Stomach (tissue), 9 donors: ENCODE measurements around the gene GNAO1. TPM values are rescaled to one million over a fixed set of nuclear protein-coding genes. Genes with fewer than 3 reads are reported as not detected.

ENCODE experiments used
- DNase-seq, 2 donors: peaks; one replicate each; pipeline versions ENCODE4 v3.0.0 to v3.0.0-alpha.2; 2013 to 2019
- H3K27ac ChIP-seq, 5 donors: fragments of 200-600 bp in 4 of 5; sonication (generic) in 4 of 5; one replicate each; pipeline ENCODE4 v1.5.1; 2013 to 2019; ENCODE audit warnings: mild to moderate bottlenecking in 1 of 5, moderate library complexity in 1 of 5
- H3K27me3 ChIP-seq, 3 donors: fragments of 200-600 bp; sonication (generic); one replicate each; pipeline ENCODE4 v1.5.1; 2017 to 2019; ENCODE audit warnings: mixed run types in 1 of 3
- H3K36me3 ChIP-seq, 4 donors: fragments of 200-600 bp; sonication (generic); 1 replicate in 3 of 4; 2 replicates in 1 of 4; pipeline ENCODE4 v1.5.1; 2016 to 2019
- H3K4me1 ChIP-seq, 4 donors: fragments of 200-600 bp; sonication (generic); one replicate each; pipeline ENCODE4 v1.5.1; 2016 to 2019
- H3K4me3 ChIP-seq, 4 donors: fragments of 200-600 bp; sonication (generic) in 3 of 4; one replicate each; pipeline ENCODE4 v1.5.1; 2016 to 2019; ENCODE audit warnings: mild to moderate bottlenecking in 1 of 4
- H3K9me3 ChIP-seq, 4 donors: fragments of 200-600 bp; sonication (generic); one replicate each; pipeline ENCODE4 v1.5.1; 2016 to 2019
- EP300 ChIP-seq: sonication (generic); formaldehyde crosslinking; IDR thresholded peaks from one replicate; pipeline ENCODE4 v1.6.1; 2017; ENCODE audit warnings: antibody characterized with exemption
- POLR2A ChIP-seq, 4 donors: fragments of 450-650 bp; IDR thresholded peaks; one replicate each; pipeline ENCODE4 v1.6.1; 2016; ENCODE audit warnings: antibody characterized with exemption in 4 of 4, control low read depth in 2 of 4, mild to moderate bottlenecking in 1 of 4, moderate library complexity in 1 of 4
- POLR2AphosphoS5 ChIP-seq, 3 donors: sonication (generic); formaldehyde crosslinking; IDR thresholded peaks; one replicate each; pipeline ENCODE4 v1.6.1; 2016; ENCODE audit warnings: antibody characterized with exemption in 3 of 3
- WGBS, 5 donors: extraction: QIAGEN DNeasy Blood & Tissue Kit in 3 of 5; methylation state at CpG; one replicate each; pipeline versions ENCODE4 v1.1.5 to v1.1.7; 2013 to 2018; 5-methylcytosine and 5-hydroxymethylcytosine counted together
- intact Hi-C: fragments of 100-400 bp; cut with DNase I; formaldehyde crosslinking; loops from one replicate; pipeline ENCODE4 v1.15.1; 2023; ENCODE audit warnings: low total_unique reads
- polyA plus RNA-seq, 3 donors: library from polyadenylated mRNA; stranded (reverse); fragments of 200-250 nt; gene quantifications; one replicate each; pipeline ENCODE4 v1.2.3, GENCODE V29; 2013
- total RNA-seq, 5 donors: library from RNA; depleted of rRNA; stranded (reverse); fragments of >200 nt; gene quantifications; one replicate each; pipeline versions ENCODE4 v1.1.0 to v1.2.3, GENCODE V29; 2014 to 2016
- TF ChIP-seq, protein P1 (sequence below), 7 experiments: fragments of 450-650 bp in 4 of 7; fragments of 200-600 bp in 3 of 7; sonication (generic) in 3 of 7; IDR thresholded peaks; one replicate each; pipeline ENCODE4 v1.5.1; 2016 to 2019; ENCODE audit warnings: antibody characterized with exemption in 7 of 7, control low read depth in 2 of 7, mild to moderate bottlenecking in 1 of 7
- donor health status: healthy with polysubstance abuse.
- donor health status: Bipolar disorder and iron deficiency.
- donor health status: healthy.

Gene GNAO1
- total and polyA plus RNA-seq, 8 donors: 2.3 to 42.0 (median 4.7) TPM

DNA sequence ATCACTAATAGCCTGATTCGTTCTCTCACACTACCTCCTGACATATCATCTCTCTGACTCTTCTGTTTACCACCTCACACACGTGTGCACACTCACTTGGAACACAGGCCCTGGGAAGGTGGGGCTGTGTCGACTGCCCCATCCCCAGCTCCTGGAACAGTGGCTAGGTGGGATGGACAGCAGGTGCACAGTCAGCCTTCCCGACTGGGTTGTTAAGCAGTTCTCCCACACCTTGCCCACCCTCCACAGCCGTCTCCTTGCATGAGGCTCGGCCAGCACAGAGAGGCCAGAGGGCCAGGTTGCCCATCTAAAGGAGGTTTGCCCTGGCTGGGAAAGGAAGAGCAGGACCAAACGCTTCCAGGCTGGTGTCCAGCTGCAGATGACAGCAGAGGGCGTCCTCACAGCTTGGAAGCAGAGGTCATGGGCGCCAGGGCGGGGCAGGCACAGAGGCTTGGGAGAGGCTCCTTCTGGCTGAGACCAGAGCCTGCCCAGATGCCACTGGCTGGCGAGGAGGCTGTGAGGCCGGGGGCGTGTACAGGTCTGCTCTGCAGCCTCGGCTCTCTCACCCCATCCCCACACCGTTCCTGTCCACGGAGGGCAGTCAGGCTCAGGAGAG is 141.3 kb downstream of the GNAO1 start:
- WGBS, 5 donors: 41 to 65% (median 47%) methylated on average over 4 to 16 of the region's 16 CpGs
- intact Hi-C loops: no loop called here

DNA sequence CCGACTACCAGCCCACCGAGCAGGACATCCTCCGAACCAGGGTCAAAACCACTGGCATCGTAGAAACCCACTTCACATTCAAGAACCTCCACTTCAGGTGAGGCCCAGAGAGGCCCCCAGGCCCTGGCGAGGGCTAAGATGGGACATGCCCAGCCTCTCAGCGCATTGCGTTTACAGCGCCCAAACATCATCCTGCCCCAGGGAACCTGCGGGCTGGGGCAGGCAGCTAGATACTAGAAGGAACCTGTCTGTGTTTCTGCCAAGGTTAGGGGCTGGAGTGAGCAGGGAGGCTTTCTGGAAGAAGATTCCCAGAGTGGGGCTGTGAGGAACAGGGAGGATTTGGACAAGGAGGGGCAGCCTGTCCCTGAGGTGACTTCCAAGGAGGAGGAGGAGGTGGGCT is 143.5 kb downstream of the GNAO1 start:
- H3K27ac ChIP-seq: no peak overlapping the region
- no peaks in the 10 kb centered on the region for H3K27me3 ChIP-seq
- intact Hi-C loops: no loop called here
- peaks cover 0 to 6% (median 2%) of the 10 kb centered on the region in 4 donors for H3K4me1 ChIP-seq
- H3K36me3 ChIP-seq: peaks cover 3 to 58% (median 20%) of the 10 kb centered on the region in 4 donors
- no peak for DNase-seq
- no peak overlapping the region for H3K4me3 ChIP-seq
- H3K9me3 ChIP-seq: no peaks in the 10 kb centered on the region
- 76 to 90% (median 83%) methylated on average over 9 of the region's 9 CpGs for WGBS, 5 donors
- no peak for TF ChIP-seq POLR2AphosphoS5 (IDR thresholded peaks at IDR 0.05)
- TF ChIP-seq EP300: no peak

More for the DNA sequence above, 141.3 kb downstream of the GNAO1 start:
- no peaks in the 10 kb centered on the region for H3K9me3 ChIP-seq
- peak; percentile 68 to 77 for DNase-seq
- H3K4me1 ChIP-seq: peaks cover 0 to 6% (median 2%) of the 10 kb centered on the region in 4 donors
- TF ChIP-seq POLR2A (IDR thresholded peaks at IDR 0.05): no peak
- TF ChIP-seq, protein P1, sequence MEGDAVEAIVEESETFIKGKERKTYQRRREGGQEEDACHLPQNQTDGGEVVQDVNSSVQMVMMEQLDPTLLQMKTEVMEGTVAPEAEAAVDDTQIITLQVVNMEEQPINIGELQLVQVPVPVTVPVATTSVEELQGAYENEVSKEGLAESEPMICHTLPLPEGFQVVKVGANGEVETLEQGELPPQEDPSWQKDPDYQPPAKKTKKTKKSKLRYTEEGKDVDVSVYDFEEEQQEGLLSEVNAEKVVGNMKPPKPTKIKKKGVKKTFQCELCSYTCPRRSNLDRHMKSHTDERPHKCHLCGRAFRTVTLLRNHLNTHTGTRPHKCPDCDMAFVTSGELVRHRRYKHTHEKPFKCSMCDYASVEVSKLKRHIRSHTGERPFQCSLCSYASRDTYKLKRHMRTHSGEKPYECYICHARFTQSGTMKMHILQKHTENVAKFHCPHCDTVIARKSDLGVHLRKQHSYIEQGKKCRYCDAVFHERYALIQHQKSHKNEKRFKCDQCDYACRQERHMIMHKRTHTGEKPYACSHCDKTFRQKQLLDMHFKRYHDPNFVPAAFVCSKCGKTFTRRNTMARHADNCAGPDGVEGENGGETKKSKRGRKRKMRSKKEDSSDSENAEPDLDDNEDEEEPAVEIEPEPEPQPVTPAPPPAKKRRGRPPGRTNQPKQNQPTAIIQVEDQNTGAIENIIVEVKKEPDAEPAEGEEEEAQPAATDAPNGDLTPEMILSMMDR (IDR thresholded peaks at IDR 0.05): peak in 2 of 7 experiments; percentile 5 to 31
- peaks cover 3 to 48% (median 16%) of the 10 kb centered on the region in 4 donors for H3K36me3 ChIP-seq
- H3K27me3 ChIP-seq: no peaks in the 10 kb centered on the region
- H3K27ac ChIP-seq: no peak overlapping the region
- H3K4me3 ChIP-seq: no peak overlapping the region

DNA sequence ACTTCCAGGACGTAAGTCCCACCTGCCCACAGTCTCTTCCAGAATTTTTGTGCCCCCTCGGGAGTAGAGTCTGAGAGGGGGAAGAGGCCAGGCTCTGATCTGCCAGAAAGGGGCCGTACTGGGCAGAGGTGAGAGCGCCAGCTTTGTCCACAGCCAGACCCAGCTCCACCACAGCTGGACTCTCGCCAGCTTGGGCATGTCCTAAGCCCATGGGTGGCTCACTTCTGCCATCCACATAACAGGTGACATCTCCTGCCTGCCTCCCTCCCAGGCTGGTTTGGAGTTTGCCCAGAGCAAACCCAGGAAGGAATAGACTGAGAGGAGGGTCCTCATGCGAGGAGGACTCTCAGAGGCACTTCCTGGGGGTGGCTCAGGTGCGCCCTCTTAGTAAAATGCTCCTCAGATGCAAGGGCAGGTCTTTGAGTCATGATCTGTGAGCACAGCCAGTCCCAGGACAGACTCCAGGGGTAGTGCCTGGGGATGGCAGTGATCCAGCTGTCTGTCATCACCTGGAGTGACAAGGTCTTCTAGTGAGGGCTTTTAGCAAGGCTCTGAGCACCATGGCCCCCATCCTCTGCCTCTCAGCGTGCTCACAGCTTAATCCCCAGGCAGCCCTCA is 144.9 kb downstream of the GNAO1 start:
- TF ChIP-seq, protein P1 (IDR thresholded peaks at IDR 0.05): no peak
- Histone ChIP-seq H3K27me3 (no peaks in the 10 kb centered on the region), H3K27ac (no peak overlapping the region), H3K4me3 (no peak overlapping the region), H3K4me1 (peaks cover 0 to 6% (median 2%) of the 10 kb centered on the region in 4 donors), H3K36me3 (peaks cover 3 to 67% (median 25%) of the 10 kb centered on the region in 4 donors), H3K9me3 (no peaks in the 10 kb centered on the region)
- 75 to 85% (median 80%) methylated on average over 3 to 8 of the region's 8 CpGs for WGBS, 5 donors
- intact Hi-C loops: no loop called here
- no peak for DNase-seq

DNA sequence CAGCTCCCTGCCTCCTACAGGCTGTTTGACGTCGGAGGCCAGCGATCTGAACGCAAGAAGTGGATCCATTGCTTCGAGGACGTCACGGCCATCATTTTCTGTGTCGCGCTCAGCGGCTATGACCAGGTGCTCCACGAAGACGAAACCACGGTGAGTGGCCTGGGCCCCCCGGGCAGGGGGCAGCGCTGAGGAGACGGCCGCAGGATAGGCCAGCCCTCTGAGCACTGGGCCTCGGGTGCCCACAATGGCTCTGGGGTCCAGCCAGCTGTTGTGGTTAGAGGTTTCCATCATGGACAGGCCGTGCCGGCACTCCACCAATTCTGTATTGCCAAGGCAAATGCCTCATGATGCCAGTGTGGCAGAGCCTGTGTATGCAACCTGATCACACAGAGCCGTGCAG is 145.4 kb downstream of the GNAO1 start:
- peaks cover 0 to 6% (median 2%) of the 10 kb centered on the region in 4 donors for H3K4me1 ChIP-seq
- peaks cover 3 to 68% (median 29%) of the 10 kb centered on the region in 4 donors for H3K36me3 ChIP-seq
- TF ChIP-seq, protein P1 (IDR thresholded peaks at IDR 0.05): no peak
- TF ChIP-seq POLR2AphosphoS5 (IDR thresholded peaks at IDR 0.05) (no peak), POLR2A (IDR thresholded peaks at IDR 0.05) (no peak), EP300 (no peak)
- WGBS, 5 donors: 89 to 92% (median 90%) methylated on average over 11 to 21 of the region's 21 CpGs
- H3K9me3 ChIP-seq: no peaks in the 10 kb centered on the region
- DNase-seq: no peak
- intact Hi-C loops: no loop called here
- H3K4me3 ChIP-seq: no peak overlapping the region
- no peaks in the 10 kb centered on the region for H3K27me3 ChIP-seq
- H3K27ac ChIP-seq: no peak overlapping the region
